ENCODE results near the gene PHKB.

GRCh38 chr16:47617732-47618131 lies 156.6 kb downstream of the PHKB start:
- TF ChIP-seq CTCF (IDR thresholded peaks at IDR 0.05) (no peak), EZH2 (IDR thresholded peaks at IDR 0.05; ENCODE audit: borderline replicate concordance, insufficient read depth, low read depth, low read length, poor library complexity, severe bottlenecking) (no peak)

Data from B cell (primary cell).